Osteoblast (primary cell): ENCODE data around the gene MYO15B. TPM values are rescaled to one million over a fixed set of nuclear protein-coding genes. Genes with fewer than 3 reads are reported as not detected.

ENCODE experiments used
- DNase-seq: peaks from one replicate; pipeline ENCODE4 v3.0.0; 2011; ENCODE audit warnings: low spot score, mixed read lengths; ENCODE audit not compliant: insufficient read length; ENCODE audit errors: missing footprints
- H2AFZ ChIP-seq: 2 replicates; pipeline ENCODE4 v1.6.0; 2011; ENCODE audit warnings: mild to moderate bottlenecking, low read length
- H3K27ac ChIP-seq: 2 replicates; pipeline ENCODE4 v1.5.1; 2011; ENCODE audit warnings: mild to moderate bottlenecking, low read depth, low read length, moderate library complexity
- H3K27me3 ChIP-seq: 2 replicates; pipeline ENCODE4 v1.6.0; 2012; ENCODE audit warnings: mild to moderate bottlenecking, control low read depth, inconsistent platforms, low read length, moderate library complexity; ENCODE audit not compliant: insufficient read depth
- H3K36me3 ChIP-seq: 2 replicates; pipeline ENCODE4 v1.5.1; 2011; ENCODE audit warnings: mild to moderate bottlenecking, low read length, control low read depth, moderate library complexity; ENCODE audit not compliant: insufficient read depth
- H3K4me1 ChIP-seq: 2 replicates; pipeline ENCODE4 v1.5.1; 2011; ENCODE audit warnings: mild to moderate bottlenecking, low read length, control low read depth, moderate library complexity; ENCODE audit not compliant: insufficient read depth
- H3K4me2 ChIP-seq: 2 replicates; pipeline ENCODE4 v1.6.0; 2011; ENCODE audit warnings: mild to moderate bottlenecking, low read length; ENCODE audit not compliant: insufficient read depth
- H3K4me3 ChIP-seq: fragments of 200-600 bp; sonication (generic); 3 replicates; pipeline ENCODE4 v1.5.1; 2012; ENCODE audit warnings: mild to moderate bottlenecking, low read length, inconsistent platforms; ENCODE audit not compliant: insufficient read depth
- H3K79me2 ChIP-seq: 2 replicates; pipeline ENCODE4 v1.6.0; 2012; ENCODE audit warnings: mild to moderate bottlenecking, low read length, control low read depth, inconsistent platforms; ENCODE audit not compliant: insufficient read depth
- H3K9me3 ChIP-seq: 2 replicates; pipeline ENCODE4 v1.5.1; 2011; ENCODE audit warnings: low read depth, low read length, control low read depth
- H4K20me1 ChIP-seq: 2 replicates; pipeline ENCODE4 v1.6.0; 2012; ENCODE audit warnings: mild to moderate bottlenecking, low read length, control low read depth; ENCODE audit not compliant: insufficient read depth
- CTCF ChIP-seq: IDR thresholded peaks from 2 replicates; pipeline ENCODE4 v1.5.1; 2011; ENCODE audit warnings: mild to moderate bottlenecking, low read depth, low read length, moderate library complexity; ENCODE audit errors: extremely low read depth
- total RNA-seq: library from RNA; depleted of rRNA; stranded (reverse); fragments of >200 nt; gene quantifications from 2 replicates; pipeline ENCODE4 v1.2.3, GENCODE V29; 2012

Gene MYO15B
- total RNA-seq, 1 donor = 1.4 TPM

GRCh38 chr17:75551266-75551665 is 36.3 kb upstream of the MYO15B start:
- no peak overlapping the region for H3K4me2 ChIP-seq
- no peak for DNase-seq
- no peaks in the 10 kb centered on the region for H3K9me3 ChIP-seq
- H3K4me1 ChIP-seq = no peaks in the 10 kb centered on the region
- no peaks in the 10 kb centered on the region for H3K36me3 ChIP-seq
- no peak overlapping the region for H2AFZ ChIP-seq
- no peaks in the 10 kb centered on the region for H3K79me2 ChIP-seq
- H3K27ac ChIP-seq = no peak overlapping the region
- no peaks in the 10 kb centered on the region for H4K20me1 ChIP-seq
- H3K27me3 ChIP-seq = no peaks in the 10 kb centered on the region
- TF ChIP-seq CTCF = no peak
- H3K4me3 ChIP-seq = no peak overlapping the region

DNA sequence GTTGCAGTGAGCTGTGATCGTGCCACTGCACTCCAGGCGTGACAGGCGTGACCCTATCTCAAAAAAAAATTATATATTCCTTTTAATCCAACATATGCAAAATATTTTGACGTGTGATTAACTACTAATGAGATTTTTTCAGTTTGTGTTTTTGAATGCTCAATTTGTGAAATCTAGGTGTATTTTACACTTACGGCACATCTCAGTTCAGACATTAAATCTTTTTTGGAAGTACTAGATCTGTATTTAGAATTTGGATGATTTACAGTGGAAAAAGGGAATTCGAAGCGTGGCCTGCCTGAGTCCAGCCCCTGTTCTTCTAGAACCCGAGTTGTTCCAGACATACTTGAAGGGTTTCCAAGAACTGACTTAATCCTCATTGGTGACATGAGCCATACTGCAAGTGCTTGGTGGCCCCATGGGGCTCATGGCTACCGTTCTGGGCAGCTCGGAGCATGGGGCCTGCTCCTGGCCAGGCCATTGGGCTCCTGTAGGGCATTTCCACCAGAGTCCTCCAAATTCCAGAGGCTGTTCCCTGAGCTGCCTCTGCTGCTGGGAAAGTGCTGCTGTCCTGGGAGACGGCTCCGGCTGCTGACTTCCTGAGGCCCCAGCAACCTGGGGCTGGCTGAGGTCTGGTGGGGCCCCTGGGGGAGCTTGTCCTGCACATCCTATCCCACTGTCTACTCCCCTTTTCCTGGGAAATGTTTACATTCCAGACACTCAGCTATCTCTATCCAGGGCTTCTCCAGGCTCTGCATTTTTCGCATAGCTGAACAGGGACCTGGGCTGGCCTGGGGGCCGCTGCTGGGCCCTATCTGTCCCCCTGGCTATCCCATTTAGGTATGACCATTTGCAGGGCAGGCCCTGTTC is 34.9 kb upstream of the MYO15B start:
- no peak overlapping the region for H3K4me2 ChIP-seq
- H3K27me3 ChIP-seq = no peaks in the 10 kb centered on the region
- no peak overlapping the region for H3K4me3 ChIP-seq
- peak; percentile 75 for DNase-seq
- H3K36me3 ChIP-seq = no peaks in the 10 kb centered on the region
- no peaks in the 10 kb centered on the region for H4K20me1 ChIP-seq
- TF ChIP-seq CTCF = no peak
- no peaks in the 10 kb centered on the region for H3K9me3 ChIP-seq
- no peak overlapping the region for H3K27ac ChIP-seq
- peaks cover 3% of the 10 kb centered on the region for H3K4me1 ChIP-seq
- no peaks in the 10 kb centered on the region for H3K79me2 ChIP-seq
- H2AFZ ChIP-seq = no peak overlapping the region

- DNase-seq = no peak
- Histone ChIP-seq H3K9me3 (no peaks in the 10 kb centered on the region), H3K27ac (no peak overlapping the region), H3K36me3 (no peaks in the 10 kb centered on the region), H3K27me3 (no peaks in the 10 kb centered on the region), H3K79me2 (no peaks in the 10 kb centered on the region), H2AFZ (no peak overlapping the region), H4K20me1 (no peaks in the 10 kb centered on the region), H3K4me1 (peaks cover 3% of the 10 kb centered on the region), H3K4me2 (no peak overlapping the region), H3K4me3 (no peak overlapping the region)
- TF ChIP-seq CTCF = no peak
These were observed 34.1 kb upstream of the MYO15B start for GRCh38 chr17:75553295-75554110.

- no peaks in the 10 kb centered on the region for H3K36me3 ChIP-seq
- DNase-seq = no peak
These were observed 31.9 kb upstream of the MYO15B start for GRCh38 chr17:75555679-75556153.

More at GRCh38 chr17:75555679-75556153, 31.9 kb upstream of the MYO15B start:
- no peak for TF ChIP-seq CTCF
- H3K79me2 ChIP-seq = no peaks in the 10 kb centered on the region
- H4K20me1 ChIP-seq = no peaks in the 10 kb centered on the region
- no peaks in the 10 kb centered on the region for H3K27me3 ChIP-seq
- H3K4me2 ChIP-seq = no peak overlapping the region
- no peak overlapping the region for H3K27ac ChIP-seq
- no peaks in the 10 kb centered on the region for H3K9me3 ChIP-seq
- H3K4me3 ChIP-seq = no peak overlapping the region
- H3K4me1 ChIP-seq = peaks cover 3% of the 10 kb centered on the region
- H2AFZ ChIP-seq = no peak overlapping the region
